GM23338 (cell line): ENCODE data around the gene MS4A18. TPM values are rescaled to one million over a fixed set of nuclear protein-coding genes. Genes with fewer than 3 reads are reported as not detected.

ENCODE experiments used
- ATAC-seq: fragments of 200-7000 bp; cut with Tn5 transposase; 3 replicates; pipeline ENCODE4 v1.9.1; 2020
- DNase-seq: peaks from one replicate; pipeline ENCODE4 v3.0.0-alpha.2; 2015; ENCODE audit warnings: low spot score
- H2AFZ ChIP-seq: fragments of 200-600 bp; sonication (generic); 2 replicates; pipeline ENCODE4 v1.8.0; 2016; ENCODE audit warnings: antibody characterized with exemption, mild to moderate bottlenecking, moderate library complexity
- H3F3A ChIP-seq: fragments of 200-600 bp; sonication (generic); replicated peaks from 2 replicates; pipeline ENCODE4 v1.8.0; 2017; ENCODE audit warnings: antibody characterized with exemption, mixed run types, low read depth
- H3K27ac ChIP-seq: fragments of 200-600 bp; sonication (generic); 2 replicates; pipeline ENCODE4 v1.6.1; 2016; ENCODE audit warnings: low read depth
- H3K27me3 ChIP-seq: fragments of 200-600 bp; sonication (generic); 2 replicates; pipeline ENCODE4 v1.8.0; 2016; ENCODE audit warnings: mild to moderate bottlenecking, mixed run types, moderate library complexity; ENCODE audit not compliant: insufficient read depth
- H3K36me3 ChIP-seq: fragments of 200-600 bp; sonication (generic); 2 replicates; pipeline ENCODE4 v1.8.0; 2016; ENCODE audit warnings: mild to moderate bottlenecking; ENCODE audit not compliant: insufficient read depth
- H3K4me1 ChIP-seq: fragments of 200-600 bp; sonication (generic); 2 replicates; pipeline ENCODE4 v1.8.0; 2016; ENCODE audit warnings: mild to moderate bottlenecking, moderate library complexity; ENCODE audit not compliant: insufficient read depth
- H3K4me2 ChIP-seq: fragments of 200-600 bp; sonication (generic); 2 replicates; pipeline ENCODE4 v1.7.1; 2017; ENCODE audit warnings: mixed run types
- H3K4me3 ChIP-seq: fragments of 200-600 bp; sonication (generic); 2 replicates; pipeline ENCODE4 v1.6.1; 2016; ENCODE audit warnings: mixed run types
- H3K79me2 ChIP-seq: fragments of 200-600 bp; sonication (generic); replicated peaks from 2 replicates; pipeline ENCODE4 v1.8.0; 2017; ENCODE audit warnings: mild to moderate bottlenecking; ENCODE audit not compliant: insufficient read depth
- H3K9me2 ChIP-seq: fragments of 200-600 bp; sonication (generic); 2 replicates; pipeline ENCODE4 v1.8.0; 2017; ENCODE audit not compliant: insufficient read depth
- H4K20me1 ChIP-seq: fragments of 200-600 bp; sonication (generic); replicated peaks from 2 replicates; pipeline ENCODE4 v1.8.0; 2017; ENCODE audit warnings: mild to moderate bottlenecking; ENCODE audit not compliant: insufficient read depth
- H3K27ac Mint-ChIP-seq: 2 replicates; pipeline ENCODE4 v1.8.0; 2020; ENCODE audit warnings: inconsistent platforms, mild to moderate bottlenecking, moderate library complexity, mixed read lengths
- H3K27me3 Mint-ChIP-seq: 3 replicates; pipeline ENCODE4 v1.8.0; 2022; ENCODE audit warnings: low read depth, mild to moderate bottlenecking, moderate library complexity, mixed read lengths, inconsistent platforms; ENCODE audit not compliant: insufficient read depth, poor library complexity
- H3K36me3 Mint-ChIP-seq: 3 replicates; pipeline ENCODE4 v1.8.0; 2021; ENCODE audit warnings: low read depth, mild to moderate bottlenecking, inconsistent platforms, moderate library complexity, mixed read lengths
- H3K4me1 Mint-ChIP-seq: 3 replicates; pipeline ENCODE4 v1.8.0; 2020; ENCODE audit warnings: mild to moderate bottlenecking, inconsistent platforms, mixed read lengths
- H3K4me3 Mint-ChIP-seq: 3 replicates; pipeline ENCODE4 v1.8.0; 2021; ENCODE audit warnings: moderate library complexity, mild to moderate bottlenecking, inconsistent platforms, mixed read lengths
- H3K9me3 Mint-ChIP-seq: 3 replicates; pipeline ENCODE4 v1.8.0; 2020; ENCODE audit warnings: moderate library complexity, mild to moderate bottlenecking, inconsistent platforms, mixed read lengths
- CTCF ChIP-seq, 2 experiments: fragments of 200-600 bp in 1 of 2; sonication (generic) in 1 of 2; conservative IDR thresholded peaks; 2 replicates each; pipeline versions ENCODE4 v1.5.1 to v1.6.1; 2016 to 2017; ENCODE audit warnings: antibody characterized with exemption in 2 of 2, low read depth in 2 of 2, mild to moderate bottlenecking in 2 of 2, moderate library complexity in 1 of 2
- STAT1 ChIP-seq: IDR thresholded peaks from one replicate; pipeline ENCODE4 v1.6.1; 2016; ENCODE audit warnings: antibody characterized with exemption; ENCODE audit not compliant: unreplicated experiment
- ZNF331 ChIP-seq: fragments of 250-450 bp; sonication (Bioruptor Pico); IDR thresholded peaks from 2 replicates; pipeline ENCODE4 v1.5.0; 2020; ENCODE audit warnings: low read depth, mild to moderate bottlenecking, moderate library complexity
- polyA plus RNA-seq: library from polyadenylated mRNA; unstranded; fragments of >200 nt; fragmentation: Nextera tagmentation; extraction: Ambion mirVana; gene quantifications from 2 replicates; pipeline ENCODE4 v1.2.1, GENCODE V29; 2016
- total RNA-seq: library from RNA; depleted of rRNA; stranded (reverse); fragments of >200 nt; shearing (Covaris generic); gene quantifications from 2 replicates; pipeline ENCODE4 v1.2.3, GENCODE V29; 2014
- TF ChIP-seq, protein P1 (sequence below): IDR thresholded peaks from one replicate; pipeline ENCODE4 v1.6.1; 2018; ENCODE audit warnings: antibody characterized with exemption; ENCODE audit not compliant: unreplicated experiment

Gene MS4A18
- total and polyA plus RNA-seq, 2 experiments from 2014 or later = not detected

- Histone ChIP-seq H4K20me1 (no peaks in the 10 kb centered on the region), H3K79me2 (no peaks in the 10 kb centered on the region), H3K27me3 (no peaks in the 10 kb centered on the region), H3K4me3 (no peak overlapping the region), H3K36me3 (no peaks in the 10 kb centered on the region), H3K27ac (no peak overlapping the region), H3K9me2 (no peaks in the 10 kb centered on the region), H2AFZ (no peak overlapping the region), H3F3A (no peaks in the 10 kb centered on the region), H3K4me2 (no peak overlapping the region), H3K4me1 (no peaks in the 10 kb centered on the region)
- Mint-ChIP-seq H3K36me3 (no peaks in the 10 kb centered on the region; the same call in 2 of the 3 replicates), H3K27ac (no peak overlapping the region), H3K4me1 (no peaks in the 10 kb centered on the region), H3K9me3 (peaks cover 2% of the 10 kb centered on the region; the same call in 2 of the 3 replicates), H3K27me3 (peaks cover 5% of the 10 kb centered on the region), H3K4me3 (no peak overlapping the region)
- peak; percentile 72 for DNase-seq
- peak; percentile 37 to 53; a peak in 3 of 4 replicates for TF ChIP-seq CTCF (conservative IDR thresholded peaks at IDR 0.05; ENCODE audit: low read depth in 2 of 2)
- TF ChIP-seq ZNF331 (CRISPR knock-in tag) = no peak
- ATAC-seq = peak; percentile 97
These were observed 14.6 kb downstream of the MS4A18 start for GRCh38 chr11:60739114-60739513.

- no peak for TF ChIP-seq ZNF331 (CRISPR knock-in tag)
- no peak for TF ChIP-seq STAT1
- TF ChIP-seq, protein P1, sequence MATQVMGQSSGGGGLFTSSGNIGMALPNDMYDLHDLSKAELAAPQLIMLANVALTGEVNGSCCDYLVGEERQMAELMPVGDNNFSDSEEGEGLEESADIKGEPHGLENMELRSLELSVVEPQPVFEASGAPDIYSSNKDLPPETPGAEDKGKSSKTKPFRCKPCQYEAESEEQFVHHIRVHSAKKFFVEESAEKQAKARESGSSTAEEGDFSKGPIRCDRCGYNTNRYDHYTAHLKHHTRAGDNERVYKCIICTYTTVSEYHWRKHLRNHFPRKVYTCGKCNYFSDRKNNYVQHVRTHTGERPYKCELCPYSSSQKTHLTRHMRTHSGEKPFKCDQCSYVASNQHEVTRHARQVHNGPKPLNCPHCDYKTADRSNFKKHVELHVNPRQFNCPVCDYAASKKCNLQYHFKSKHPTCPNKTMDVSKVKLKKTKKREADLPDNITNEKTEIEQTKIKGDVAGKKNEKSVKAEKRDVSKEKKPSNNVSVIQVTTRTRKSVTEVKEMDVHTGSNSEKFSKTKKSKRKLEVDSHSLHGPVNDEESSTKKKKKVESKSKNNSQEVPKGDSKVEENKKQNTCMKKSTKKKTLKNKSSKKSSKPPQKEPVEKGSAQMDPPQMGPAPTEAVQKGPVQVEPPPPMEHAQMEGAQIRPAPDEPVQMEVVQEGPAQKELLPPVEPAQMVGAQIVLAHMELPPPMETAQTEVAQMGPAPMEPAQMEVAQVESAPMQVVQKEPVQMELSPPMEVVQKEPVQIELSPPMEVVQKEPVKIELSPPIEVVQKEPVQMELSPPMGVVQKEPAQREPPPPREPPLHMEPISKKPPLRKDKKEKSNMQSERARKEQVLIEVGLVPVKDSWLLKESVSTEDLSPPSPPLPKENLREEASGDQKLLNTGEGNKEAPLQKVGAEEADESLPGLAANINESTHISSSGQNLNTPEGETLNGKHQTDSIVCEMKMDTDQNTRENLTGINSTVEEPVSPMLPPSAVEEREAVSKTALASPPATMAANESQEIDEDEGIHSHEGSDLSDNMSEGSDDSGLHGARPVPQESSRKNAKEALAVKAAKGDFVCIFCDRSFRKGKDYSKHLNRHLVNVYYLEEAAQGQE = no peak
- no peak overlapping the region for H3K27ac Mint-ChIP-seq
- ATAC-seq (no peak), DNase-seq (no peak)
- H3K4me3 ChIP-seq = no peak overlapping the region
- no peak overlapping the region for H3K4me3 Mint-ChIP-seq
- H3K27me3 ChIP-seq = no peaks in the 10 kb centered on the region
- peaks cover 5% of the 10 kb centered on the region for H3K27me3 Mint-ChIP-seq
- no peak overlapping the region for H3K27ac ChIP-seq
- H3F3A ChIP-seq = no peaks in the 10 kb centered on the region
- H3K4me1 Mint-ChIP-seq = peaks cover 5% of the 10 kb centered on the region; the same call in 2 of the 3 replicates
- no peaks in the 10 kb centered on the region for H3K36me3 ChIP-seq
- H4K20me1 ChIP-seq = no peaks in the 10 kb centered on the region
- H3K4me2 ChIP-seq = no peak overlapping the region
- H3K79me2 ChIP-seq = no peaks in the 10 kb centered on the region
- H3K9me3 Mint-ChIP-seq = peaks cover 2% of the 10 kb centered on the region; the same call in 2 of the 3 replicates
- no peaks in the 10 kb centered on the region for H3K9me2 ChIP-seq
- H3K4me1 ChIP-seq = no peaks in the 10 kb centered on the region
- H2AFZ ChIP-seq = no peak overlapping the region
- H3K36me3 Mint-ChIP-seq = no peaks in the 10 kb centered on the region; the same call in 2 of the 3 replicates
These were observed 16.1 kb downstream of the MS4A18 start for GRCh38 chr11:60740573-60740972.
